Measurements from ENCODE around the gene RGS18. TPM values are rescaled to one million over a fixed set of nuclear protein-coding genes. Genes with fewer than 3 reads are reported as not detected.

Gene RGS18
- polyA plus RNA-seq, 3 donors: 43.7 to 57.0 (median 49.0) TPM

GRCh38 chr1:192119701-192120100, 38.6 kb upstream of the RGS18 start:
- Mint-ChIP-seq H3K27ac (no peak overlapping the region), H3K27me3 (ENCODE audit: low read depth in 3 of 3) (peaks cover 0 to 1% (median 0%) of the 10 kb centered on the region in 3 donors), H3K4me3 (no peak overlapping the region), H3K9me3 (peaks cover 0 to 17% (median 13%) of the 10 kb centered on the region in 7 donors), H3K36me3 (no peaks in the 10 kb centered on the region), H3K4me1 (no peaks in the 10 kb centered on the region)
- no peaks in the 10 kb centered on the region for H4K20me1 ChIP-seq (ENCODE audit: insufficient read depth, low read length)
- H3K36me3 ChIP-seq (replicated peaks in 1 of 2; ENCODE audit: control insufficient read depth in 1 of 2, insufficient read depth in 2 of 2, low read length in 2 of 2): no peaks in the 10 kb centered on the region
- no peak for DNase-seq
- whole genome bisulfite sequencing (ENCODE audit: insufficient coverage): 100% methylated on average over 1 of the region's 2 CpGs
- no peaks in the 10 kb centered on the region for H3K27me3 ChIP-seq (ENCODE audit: control insufficient read depth in 2 of 2, insufficient read depth in 2 of 2, low read length in 2 of 2)
- H3K4me2 ChIP-seq (replicated peaks; ENCODE audit: extremely low read depth, low read length, poor library complexity, severe bottlenecking): no peak overlapping the region
- no peaks in the 10 kb centered on the region for H3K9me3 ChIP-seq (replicated peaks in 1 of 2; ENCODE audit: control insufficient read depth in 1 of 2, insufficient read depth in 1 of 2, low read length in 2 of 2)
- no peak overlapping the region for H2AFZ ChIP-seq (ENCODE audit: insufficient read depth, low read depth, low read length, poor library complexity, severe bottlenecking)
- no peak overlapping the region for H3K9ac ChIP-seq (ENCODE audit: insufficient read depth, low read length, poor library complexity, severe bottlenecking)
- TF ChIP-seq CTCF (IDR thresholded peaks at IDR 0.05): no peak
- no peak overlapping the region for H3K4me3 ChIP-seq (replicated peaks in 1 of 3; ENCODE audit: low read depth in 2 of 3, low read length in 3 of 3)
- intact Hi-C loops (cut with micrococcal nuclease): no loop called here
- H3K4me1 ChIP-seq (ENCODE audit: control insufficient read depth in 1 of 2, insufficient read depth in 2 of 2, low read length in 2 of 2): no peaks in the 10 kb centered on the region
- H3K27ac ChIP-seq (ENCODE audit: low read depth in 1 of 2, low read length in 2 of 2): no peak overlapping the region
- no peaks in the 10 kb centered on the region for H3K79me2 ChIP-seq (ENCODE audit: insufficient read depth, low read length)

- H3K4me3 Mint-ChIP-seq: no peak overlapping the region
- Histone ChIP-seq H3K79me2 (ENCODE audit: insufficient read depth, low read length) (no peaks in the 10 kb centered on the region), H3K4me1 (ENCODE audit: control insufficient read depth in 1 of 2, insufficient read depth in 2 of 2, low read length in 2 of 2) (no peaks in the 10 kb centered on the region), H3K4me3 (replicated peaks in 1 of 3; ENCODE audit: low read depth in 2 of 3, low read length in 3 of 3) (no peak overlapping the region), H3K9me3 (replicated peaks in 1 of 2; ENCODE audit: control insufficient read depth in 1 of 2, insufficient read depth in 1 of 2, low read length in 2 of 2) (no peaks in the 10 kb centered on the region), H3K27ac (ENCODE audit: low read depth in 1 of 2, low read length in 2 of 2) (no peak overlapping the region), H3K27me3 (ENCODE audit: control insufficient read depth in 2 of 2, insufficient read depth in 2 of 2, low read length in 2 of 2) (no peaks in the 10 kb centered on the region), H4K20me1 (ENCODE audit: insufficient read depth, low read length) (no peaks in the 10 kb centered on the region), H2AFZ (ENCODE audit: insufficient read depth, low read depth, low read length, poor library complexity, severe bottlenecking) (no peak overlapping the region), H3K9ac (ENCODE audit: insufficient read depth, low read length, poor library complexity, severe bottlenecking) (no peak overlapping the region), H3K4me2 (replicated peaks; ENCODE audit: extremely low read depth, low read length, poor library complexity, severe bottlenecking) (no peak overlapping the region), H3K36me3 (replicated peaks in 1 of 2; ENCODE audit: control insufficient read depth in 1 of 2, insufficient read depth in 2 of 2, low read length in 2 of 2) (no peaks in the 10 kb centered on the region)
- intact Hi-C loops (cut with micrococcal nuclease): no loop called here
- H3K27ac Mint-ChIP-seq: no peak overlapping the region
- TF ChIP-seq CTCF (IDR thresholded peaks at IDR 0.05): no peak
- H3K4me1 Mint-ChIP-seq: no peaks in the 10 kb centered on the region
- peaks cover 0 to 11% (median 5%) of the 10 kb centered on the region in 7 donors for H3K9me3 Mint-ChIP-seq
- H3K27me3 Mint-ChIP-seq (ENCODE audit: low read depth in 3 of 3): peaks cover 0 to 1% (median 0%) of the 10 kb centered on the region in 3 donors
- no peaks in the 10 kb centered on the region for H3K36me3 Mint-ChIP-seq
- DNase-seq: no peak
Observed at GRCh38 chr1:192122668-192123067, 35.6 kb upstream of the RGS18 start.
